Activated naive CD4-positive, alpha-beta T cell treated with anti-CD3 and anti-CD28 coated beads, Interleukin-2, amount 50 U/mL, for 24 hours (primary cell): ENCODE measurements around the gene MYCN.
"Not testable (repeated sequence)": the region's sequence is repeated elsewhere in the genome, so short reads cannot be mapped to it uniquely, and the experiment has no call there.

Source experiments
- H3K27ac Mint-ChIP-seq: one replicate; pipeline ENCODE4 v1.8.0; 2021; ENCODE audit warnings: mild to moderate bottlenecking, mixed read lengths
- H3K27me3 Mint-ChIP-seq: one replicate; pipeline ENCODE4 v1.8.0; 2021; ENCODE audit warnings: mixed read lengths
- H3K36me3 Mint-ChIP-seq: one replicate; pipeline ENCODE4 v1.8.0; 2021; ENCODE audit warnings: mixed read lengths
- H3K4me1 Mint-ChIP-seq: one replicate; pipeline ENCODE4 v1.8.0; 2021; ENCODE audit warnings: mixed read lengths
- H3K4me3 Mint-ChIP-seq: one replicate; pipeline ENCODE4 v1.8.0; 2021; ENCODE audit warnings: mild to moderate bottlenecking, mixed read lengths
- H3K9me3 Mint-ChIP-seq: one replicate; pipeline ENCODE4 v1.8.0; 2021; ENCODE audit warnings: mixed read lengths

Gene MYCN

DNA sequence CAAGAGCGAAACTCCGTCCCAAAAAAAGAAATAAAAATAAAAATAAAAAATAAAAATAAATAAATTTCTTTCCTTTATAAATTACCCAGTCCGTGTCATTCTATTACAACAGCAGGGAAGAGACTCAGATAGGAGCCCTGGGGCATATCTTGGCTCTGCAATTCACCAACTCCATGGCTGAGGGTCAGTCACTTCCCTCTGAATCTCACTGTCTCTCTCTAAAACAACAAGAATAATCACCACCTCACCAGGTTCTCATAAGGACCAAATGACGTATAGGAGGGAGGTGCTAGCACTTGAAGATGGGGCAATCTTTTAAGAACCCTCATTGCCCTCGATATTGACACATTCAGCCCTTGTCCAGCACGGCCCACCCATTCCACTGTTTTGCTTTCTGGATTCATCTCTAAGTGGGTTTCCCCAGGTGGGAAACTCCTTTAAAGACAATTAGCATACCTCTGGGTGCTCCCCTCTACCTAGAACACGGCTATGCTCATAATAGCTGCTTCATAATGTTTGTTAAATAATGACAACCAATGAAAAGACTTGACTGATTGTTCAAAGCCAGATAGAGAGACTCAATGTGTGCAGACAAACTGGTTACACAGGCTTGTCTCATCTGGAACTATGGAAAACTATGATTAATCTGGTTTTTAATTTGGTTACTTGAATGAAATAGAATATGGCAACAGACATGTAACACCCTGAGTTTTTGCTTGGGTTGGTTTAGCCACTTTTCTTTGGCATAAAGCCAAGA is 15.1 kb downstream of the MYCN start:
- Mint-ChIP-seq H3K27me3 (no peaks in the 10 kb centered on the region), H3K27ac (no peak overlapping the region), H3K4me1 (no peaks in the 10 kb centered on the region), H3K9me3 (no peaks in the 10 kb centered on the region), H3K36me3 (no peaks in the 10 kb centered on the region), H3K4me3 (no peak overlapping the region)

DNA sequence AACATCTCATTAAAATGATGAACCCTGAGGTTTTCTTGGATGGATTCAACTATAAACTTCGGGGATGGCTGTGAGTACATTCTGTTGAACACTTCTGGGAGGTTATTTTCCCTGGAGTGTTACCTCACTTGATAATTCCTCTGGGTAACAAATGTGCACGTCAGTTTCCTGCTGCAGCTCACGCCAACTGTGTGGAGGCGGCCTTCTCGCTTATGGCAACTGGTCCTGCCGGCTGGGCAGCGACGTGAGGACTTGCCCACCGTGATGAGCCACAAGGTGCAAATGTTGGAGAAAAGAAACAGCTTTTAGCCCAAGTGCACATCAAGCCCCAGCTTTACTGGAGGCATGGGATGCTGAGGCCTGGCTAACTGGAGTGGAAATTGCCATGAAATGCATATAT is 15.9 kb downstream of the MYCN start:
- no peaks in the 10 kb centered on the region for H3K27me3 Mint-ChIP-seq
- no peaks in the 10 kb centered on the region for H3K9me3 Mint-ChIP-seq
- no peak overlapping the region for H3K27ac Mint-ChIP-seq
- H3K36me3 Mint-ChIP-seq, result no peaks in the 10 kb centered on the region
- no peaks in the 10 kb centered on the region for H3K4me1 Mint-ChIP-seq
- H3K4me3 Mint-ChIP-seq, result no peak overlapping the region

DNA sequence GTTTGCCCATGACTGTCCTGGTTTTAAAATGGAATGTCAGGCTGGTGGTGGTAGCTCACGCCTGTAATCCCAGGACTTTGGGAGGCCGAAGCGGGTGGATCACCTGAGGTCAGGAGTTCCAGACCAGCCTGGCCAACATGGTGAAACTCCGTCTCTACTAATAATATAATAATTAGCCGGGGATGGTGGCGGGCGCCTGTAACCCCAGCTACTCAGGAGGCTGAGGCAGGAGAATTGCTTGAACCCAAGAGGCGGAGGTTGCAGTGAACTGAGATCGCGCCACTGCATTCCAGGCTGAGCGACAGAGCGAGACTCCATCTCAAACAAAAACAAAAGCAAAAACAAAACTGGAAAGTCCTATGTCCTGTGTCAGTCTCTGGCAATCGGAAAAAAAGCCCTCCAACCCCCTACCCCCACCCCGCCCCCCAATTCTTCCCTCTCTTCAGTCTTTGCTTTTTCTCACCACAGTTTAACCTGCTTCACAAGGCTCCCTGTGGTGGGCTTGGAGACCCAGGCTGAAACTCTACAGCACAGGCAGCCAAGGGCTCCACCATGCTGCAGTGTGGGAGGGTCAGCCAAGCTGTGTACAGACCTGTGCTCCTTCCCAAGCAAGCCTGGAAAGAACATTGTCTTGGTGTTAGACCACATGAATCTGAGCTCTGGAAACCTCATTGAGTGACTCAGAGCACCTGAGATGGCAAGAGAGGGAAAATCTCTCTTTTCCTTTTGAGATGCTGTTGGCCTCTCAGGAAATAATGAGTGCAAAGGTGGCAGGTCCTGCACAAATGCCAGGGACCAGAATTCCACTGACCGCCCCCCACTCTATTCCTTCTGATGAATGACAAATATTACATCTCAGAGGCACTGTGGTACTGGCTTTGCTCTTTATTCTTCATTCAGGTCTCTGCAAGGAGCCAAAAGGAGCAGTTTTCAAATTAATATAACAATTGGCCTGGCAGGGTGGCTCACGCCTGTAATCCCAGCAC is 16.7 kb downstream of the MYCN start:
- no peak overlapping the region for H3K4me3 Mint-ChIP-seq
- no peaks in the 10 kb centered on the region for H3K4me1 Mint-ChIP-seq
- no peaks in the 10 kb centered on the region for H3K27me3 Mint-ChIP-seq
- no peaks in the 10 kb centered on the region for H3K9me3 Mint-ChIP-seq
- H3K27ac Mint-ChIP-seq, result no peak overlapping the region
- no peaks in the 10 kb centered on the region for H3K36me3 Mint-ChIP-seq

GRCh38 chr2:15957881-15958713 is 17.7 kb downstream of the MYCN start:
- Mint-ChIP-seq H3K27ac (no peak overlapping the region), H3K36me3 (no peaks in the 10 kb centered on the region), H3K27me3 (no peaks in the 10 kb centered on the region), H3K4me3 (no peak overlapping the region), H3K4me1 (no peaks in the 10 kb centered on the region), H3K9me3 (no peaks in the 10 kb centered on the region)

DNA sequence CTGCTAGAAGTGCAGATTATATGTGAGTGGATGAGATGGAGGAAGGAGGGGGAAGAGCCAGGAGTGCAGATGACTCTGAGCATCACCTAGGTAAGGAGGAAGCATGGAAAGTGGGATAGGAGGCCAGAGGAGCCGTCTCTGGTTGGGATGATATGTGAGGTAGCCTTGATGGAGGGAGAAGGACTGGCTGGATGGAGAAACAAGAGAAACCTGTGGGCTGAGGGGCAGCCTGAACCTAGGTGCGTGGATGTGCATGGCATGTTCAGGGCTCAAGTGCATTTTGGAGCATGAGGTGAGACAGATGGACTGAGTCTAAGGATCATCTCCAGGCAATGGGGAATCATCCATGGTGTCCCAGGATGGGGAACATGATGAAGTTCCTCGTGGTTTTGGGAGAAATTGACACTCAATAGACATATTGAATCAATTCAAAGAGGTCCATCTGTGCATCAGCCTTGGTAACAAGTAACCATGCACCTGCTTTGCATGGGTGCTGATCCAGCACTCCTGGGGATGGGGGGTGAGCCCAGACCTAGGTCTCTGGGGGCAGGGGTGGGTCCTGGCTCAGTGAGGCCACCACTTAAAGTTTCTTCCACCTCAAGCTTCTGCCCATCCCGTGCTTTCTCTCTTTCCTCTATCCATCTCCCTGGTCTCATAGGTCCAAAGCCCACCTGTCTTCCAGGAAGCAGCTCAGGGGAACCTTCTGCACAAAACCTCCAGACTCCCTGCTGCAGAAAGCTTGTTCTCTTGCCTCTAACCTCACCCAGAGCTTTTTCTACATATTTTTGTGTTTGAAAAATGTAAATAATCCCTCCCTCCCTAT is 19.2 kb downstream of the MYCN start:
- no peaks in the 10 kb centered on the region for H3K27me3 Mint-ChIP-seq
- no peak overlapping the region for H3K27ac Mint-ChIP-seq
- H3K4me1 Mint-ChIP-seq, result peaks cover 4% of the 10 kb centered on the region

DNA sequence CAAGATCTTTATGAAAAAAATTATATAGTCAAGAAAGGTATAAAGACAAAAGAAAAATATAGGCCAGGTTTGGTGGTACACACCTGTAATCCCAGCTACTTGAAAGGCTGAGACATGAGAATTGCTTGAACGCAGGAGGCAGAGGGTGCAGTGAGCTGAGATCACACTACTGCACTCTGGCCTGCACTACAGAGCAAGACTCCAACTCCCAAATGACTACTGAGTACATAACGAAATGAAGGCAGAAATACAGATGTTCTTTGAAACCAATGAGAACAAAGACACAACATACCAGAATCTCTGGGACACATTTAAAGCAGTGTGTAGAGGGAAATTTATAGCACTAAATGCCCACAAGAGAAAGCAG is 19.8 kb downstream of the MYCN start:
- H3K4me1 Mint-ChIP-seq, H3K36me3 Mint-ChIP-seq, H3K9me3 Mint-ChIP-seq, H3K27me3 Mint-ChIP-seq, H3K27ac Mint-ChIP-seq, H3K4me3 Mint-ChIP-seq: not testable (repeated sequence)

More for the DNA sequence above, 19.2 kb downstream of the MYCN start:
- Mint-ChIP-seq H3K36me3 (no peaks in the 10 kb centered on the region), H3K9me3 (no peaks in the 10 kb centered on the region), H3K4me3 (no peak overlapping the region)

DNA sequence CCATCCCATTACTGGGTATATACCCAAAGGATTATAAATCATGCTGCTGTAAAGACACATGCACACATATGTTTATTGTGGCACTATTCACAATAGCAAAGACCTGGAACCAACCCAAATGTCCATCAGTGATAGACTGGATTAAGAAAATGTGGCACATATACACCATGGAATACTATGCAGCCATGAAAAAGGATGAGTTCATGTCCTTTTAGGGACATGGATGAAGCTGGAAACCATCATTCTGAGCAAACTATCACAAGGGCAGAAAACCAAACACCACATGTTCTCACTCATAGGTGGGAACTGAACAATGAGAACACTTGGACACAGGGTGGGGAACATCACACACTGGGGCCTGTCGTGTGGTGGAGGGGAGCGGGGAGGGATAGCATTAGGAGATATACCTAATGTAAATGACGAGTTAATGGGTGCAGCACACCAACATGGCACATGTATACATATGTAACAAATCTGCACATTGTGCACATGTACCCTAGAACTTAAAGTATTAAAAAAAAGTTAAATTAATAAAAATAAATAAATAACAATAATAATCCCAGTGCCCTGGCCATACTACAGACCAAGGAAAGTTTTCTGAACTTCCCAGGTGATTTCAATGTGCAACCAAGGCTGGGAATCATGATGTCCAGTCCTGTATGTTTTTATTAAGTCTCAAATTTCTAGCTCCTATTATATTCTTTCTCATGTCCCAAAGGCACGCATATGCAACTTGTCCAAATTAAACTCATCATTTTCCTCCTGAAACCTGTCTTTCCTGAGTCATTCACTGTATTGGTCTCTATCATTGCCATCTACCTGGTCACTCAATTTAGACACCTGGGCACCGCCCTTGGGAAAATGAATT is 23.0 kb downstream of the MYCN start:
- not testable (repeated sequence) for H3K27me3 Mint-ChIP-seq, H3K36me3 Mint-ChIP-seq, H3K9me3 Mint-ChIP-seq, H3K27ac Mint-ChIP-seq, H3K4me3 Mint-ChIP-seq
- peaks cover 34% of the 10 kb centered on the region for H3K4me1 Mint-ChIP-seq

DNA sequence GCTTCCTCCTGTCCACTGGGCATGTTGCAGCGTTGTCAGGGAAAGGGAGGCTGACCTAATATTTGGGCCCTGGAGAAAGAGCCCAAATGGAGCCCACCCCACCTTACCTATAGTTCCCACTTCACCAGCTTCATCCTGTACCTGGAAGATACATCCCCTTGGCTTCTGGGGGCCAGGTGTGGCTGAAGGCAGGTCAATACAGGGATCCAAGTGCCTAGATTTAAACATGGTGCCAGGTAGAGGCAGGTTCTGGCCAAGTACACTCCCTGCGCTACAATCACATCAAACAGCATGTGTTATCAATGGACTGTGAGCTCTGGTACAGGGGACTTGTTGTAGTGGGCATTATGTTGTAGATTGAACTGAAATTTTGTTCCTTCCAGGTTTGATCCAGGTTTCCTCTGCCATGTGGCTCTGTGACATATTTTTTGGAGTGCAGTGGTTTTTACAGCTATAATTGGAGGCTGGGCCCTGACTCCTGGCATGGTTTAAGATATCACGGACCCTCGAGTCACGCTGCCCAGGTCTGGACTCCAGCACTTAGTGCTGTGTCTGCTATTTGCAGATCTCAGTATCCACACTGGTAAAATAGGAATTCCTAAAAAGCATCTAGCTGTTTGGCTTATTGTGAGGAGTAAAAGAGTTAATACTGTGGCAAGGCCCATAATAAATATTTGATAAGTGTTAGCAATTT is 23.8 kb downstream of the MYCN start:
- Mint-ChIP-seq H3K9me3 (no peaks in the 10 kb centered on the region), H3K36me3 (no peaks in the 10 kb centered on the region), H3K27me3 (no peaks in the 10 kb centered on the region), H3K4me1 (peaks cover 42% of the 10 kb centered on the region), H3K4me3 (peak overlapping the region; percentile 1), H3K27ac (peak overlapping the region; percentile 68)

DNA sequence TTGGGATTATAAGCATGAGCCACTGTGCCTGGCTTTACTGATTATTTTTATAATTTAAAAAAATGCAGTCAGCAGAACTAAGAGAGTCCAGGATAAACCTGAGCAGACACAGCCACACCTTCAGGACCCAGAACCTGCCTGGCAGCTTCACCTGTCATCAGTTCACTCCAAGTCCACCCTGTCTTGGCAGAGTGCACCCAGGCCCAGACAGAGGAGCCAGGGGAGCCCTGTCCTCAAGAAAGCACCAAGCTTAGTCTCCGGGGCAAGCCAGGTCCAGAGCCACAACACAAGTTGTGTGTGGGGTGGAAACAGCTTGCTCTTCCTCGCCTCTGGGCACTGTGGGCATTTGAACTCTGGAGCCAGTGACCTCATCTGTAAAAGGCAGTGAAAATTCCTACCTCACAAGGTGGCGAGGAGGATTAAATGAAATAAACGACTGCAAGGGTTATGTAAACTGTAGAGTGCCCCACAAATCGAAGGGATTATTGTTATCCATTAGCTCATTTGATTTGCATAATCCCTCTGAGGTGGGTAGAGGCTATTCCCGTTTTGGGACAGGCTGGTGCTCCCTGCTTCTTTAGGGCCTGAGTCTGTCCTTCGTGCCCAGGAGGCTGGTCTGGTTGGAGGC is 24.7 kb downstream of the MYCN start:
- no peak overlapping the region for H3K4me3 Mint-ChIP-seq
- H3K9me3 Mint-ChIP-seq, result no peaks in the 10 kb centered on the region
- H3K4me1 Mint-ChIP-seq, result peaks cover 48% of the 10 kb centered on the region
- no peaks in the 10 kb centered on the region for H3K27me3 Mint-ChIP-seq
- H3K36me3 Mint-ChIP-seq, result no peaks in the 10 kb centered on the region
- H3K27ac Mint-ChIP-seq, result no peak overlapping the region

GRCh38 chr2:15965564-15966019 is 25.2 kb downstream of the MYCN start:
- no peaks in the 10 kb centered on the region for H3K9me3 Mint-ChIP-seq
- peak overlapping the region; percentile 67 for H3K4me3 Mint-ChIP-seq
- H3K27me3 Mint-ChIP-seq, result no peaks in the 10 kb centered on the region
- peaks cover 50% of the 10 kb centered on the region for H3K4me1 Mint-ChIP-seq
- peak overlapping the region; percentile 78 for H3K27ac Mint-ChIP-seq
- no peaks in the 10 kb centered on the region for H3K36me3 Mint-ChIP-seq

DNA sequence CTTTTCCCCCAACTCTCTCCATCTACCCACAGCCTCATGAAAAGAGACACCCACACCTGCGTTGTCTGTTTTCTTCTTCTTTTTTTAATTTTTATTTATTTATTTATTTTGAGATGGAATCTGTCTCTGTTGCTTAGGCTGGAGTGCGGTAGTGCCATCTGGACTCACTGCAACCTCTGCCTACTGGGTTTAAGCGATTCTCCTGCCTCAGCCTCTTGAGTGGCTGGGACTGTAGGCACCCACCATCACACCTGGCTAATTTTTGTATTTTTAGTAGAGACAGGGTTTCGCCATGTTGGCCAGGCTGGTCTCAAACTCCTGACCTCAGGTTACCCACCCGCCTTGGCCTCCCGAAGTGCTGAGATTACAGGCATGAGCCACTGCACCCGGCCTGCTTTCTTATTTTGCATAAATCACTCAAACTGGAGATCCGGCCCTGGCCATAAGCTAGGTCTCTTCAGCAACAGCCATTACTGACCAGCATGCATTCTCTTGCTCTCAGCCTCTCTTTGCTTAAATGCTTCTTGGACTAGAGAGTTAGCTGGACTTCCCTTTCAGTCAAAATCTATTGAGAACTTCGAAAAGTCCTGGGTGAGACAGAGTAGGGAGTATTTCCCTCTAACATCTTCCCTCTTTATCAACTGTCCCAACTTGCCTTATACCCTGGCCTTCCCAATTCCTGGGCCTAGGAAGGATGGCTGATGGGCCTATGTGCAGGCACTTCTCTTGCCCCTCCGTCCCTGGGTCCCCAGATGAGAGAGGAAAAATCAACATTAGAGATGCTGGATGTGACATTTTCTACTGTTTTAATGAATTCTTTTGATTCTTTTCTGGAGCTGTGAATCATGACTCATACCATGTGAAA is 27.3 kb downstream of the MYCN start:
- Mint-ChIP-seq H3K36me3 (no peaks in the 10 kb centered on the region), H3K27ac (peak overlapping the region; percentile 15), H3K4me3 (peak overlapping the region; percentile 32), H3K4me1 (peaks cover 58% of the 10 kb centered on the region), H3K9me3 (no peaks in the 10 kb centered on the region), H3K27me3 (no peaks in the 10 kb centered on the region)

DNA sequence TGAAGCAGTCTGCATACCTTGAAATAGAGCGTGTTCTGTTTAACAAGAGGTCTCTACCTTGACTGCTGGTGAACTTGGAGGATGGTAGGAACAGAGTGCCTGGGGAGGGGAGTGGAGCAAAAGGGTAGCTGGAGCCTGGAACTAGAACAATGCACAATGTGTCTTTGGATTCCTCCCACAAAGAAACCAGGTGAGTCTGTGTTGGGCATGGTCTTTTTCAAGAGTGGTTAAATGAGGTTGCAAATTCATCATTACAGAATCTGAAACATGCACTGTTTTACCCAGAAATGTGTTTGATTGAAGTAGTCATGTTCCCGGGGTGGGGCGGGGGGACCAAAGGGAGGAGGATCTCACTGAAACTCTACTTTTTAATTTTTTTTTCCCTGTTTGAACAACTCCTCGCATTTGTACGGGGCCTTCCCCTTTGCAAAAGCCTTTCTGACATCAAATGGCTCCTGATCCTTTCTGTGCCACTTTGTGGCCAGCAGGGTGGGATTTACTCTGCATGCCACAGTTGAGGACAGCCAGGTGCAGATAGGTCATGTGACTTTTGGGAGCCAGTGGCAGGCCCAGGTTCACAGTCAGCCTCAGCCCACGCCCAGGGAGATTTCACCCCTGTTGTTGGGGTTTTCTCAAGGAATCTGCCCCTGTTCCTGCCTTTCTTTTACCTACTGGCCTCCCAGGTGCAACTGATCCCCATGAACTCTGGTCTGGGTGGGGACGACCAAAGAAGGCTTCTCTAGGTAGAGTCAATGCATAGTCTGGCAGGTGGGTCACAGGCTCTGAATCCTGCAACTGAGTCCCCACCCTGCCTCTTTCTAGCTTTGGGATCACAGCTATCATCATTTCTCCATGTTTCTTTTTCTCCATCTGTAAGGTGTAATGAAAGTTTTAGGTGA is 28.2 kb downstream of the MYCN start:
- H3K27me3 Mint-ChIP-seq, result no peaks in the 10 kb centered on the region
- no peaks in the 10 kb centered on the region for H3K36me3 Mint-ChIP-seq
- peak overlapping the region; percentile 15 for H3K27ac Mint-ChIP-seq

More for the DNA sequence above, 28.2 kb downstream of the MYCN start:
- Mint-ChIP-seq H3K4me1 (peaks cover 61% of the 10 kb centered on the region), H3K4me3 (peak overlapping the region; percentile 32), H3K9me3 (no peaks in the 10 kb centered on the region)
